GM23338 (cell line): ENCODE data around the gene ADGRF1. TPM values are rescaled to one million over a fixed set of nuclear protein-coding genes. Genes with fewer than 3 reads are reported as not detected.
"Not testable (repeated sequence)": the region's sequence is repeated elsewhere in the genome, so short reads cannot be mapped to it uniquely, and the experiment has no call there.

Experiments used
- ATAC-seq: fragments of 200-7000 bp; cut with Tn5 transposase; 3 replicates; pipeline ENCODE4 v1.9.1; 2020
- DNase-seq: peaks from one replicate; pipeline ENCODE4 v3.0.0-alpha.2; 2015; ENCODE audit warnings: low spot score
- H2AFZ ChIP-seq: fragments of 200-600 bp; sonication (generic); 2 replicates; pipeline ENCODE4 v1.8.0; 2016; ENCODE audit warnings: antibody characterized with exemption, mild to moderate bottlenecking, moderate library complexity
- H3F3A ChIP-seq: fragments of 200-600 bp; sonication (generic); replicated peaks from 2 replicates; pipeline ENCODE4 v1.8.0; 2017; ENCODE audit warnings: antibody characterized with exemption, mixed run types, low read depth
- H3K27ac ChIP-seq: fragments of 200-600 bp; sonication (generic); 2 replicates; pipeline ENCODE4 v1.6.1; 2016; ENCODE audit warnings: low read depth
- H3K27me3 ChIP-seq: fragments of 200-600 bp; sonication (generic); 2 replicates; pipeline ENCODE4 v1.8.0; 2016; ENCODE audit warnings: mild to moderate bottlenecking, mixed run types, moderate library complexity; ENCODE audit not compliant: insufficient read depth
- H3K36me3 ChIP-seq: fragments of 200-600 bp; sonication (generic); 2 replicates; pipeline ENCODE4 v1.8.0; 2016; ENCODE audit warnings: mild to moderate bottlenecking; ENCODE audit not compliant: insufficient read depth
- H3K4me1 ChIP-seq: fragments of 200-600 bp; sonication (generic); 2 replicates; pipeline ENCODE4 v1.8.0; 2016; ENCODE audit warnings: mild to moderate bottlenecking, moderate library complexity; ENCODE audit not compliant: insufficient read depth
- H3K4me2 ChIP-seq: fragments of 200-600 bp; sonication (generic); 2 replicates; pipeline ENCODE4 v1.7.1; 2017; ENCODE audit warnings: mixed run types
- H3K4me3 ChIP-seq: fragments of 200-600 bp; sonication (generic); 2 replicates; pipeline ENCODE4 v1.6.1; 2016; ENCODE audit warnings: mixed run types
- H3K79me2 ChIP-seq: fragments of 200-600 bp; sonication (generic); replicated peaks from 2 replicates; pipeline ENCODE4 v1.8.0; 2017; ENCODE audit warnings: mild to moderate bottlenecking; ENCODE audit not compliant: insufficient read depth
- H3K9me2 ChIP-seq: fragments of 200-600 bp; sonication (generic); 2 replicates; pipeline ENCODE4 v1.8.0; 2017; ENCODE audit not compliant: insufficient read depth
- H4K20me1 ChIP-seq: fragments of 200-600 bp; sonication (generic); replicated peaks from 2 replicates; pipeline ENCODE4 v1.8.0; 2017; ENCODE audit warnings: mild to moderate bottlenecking; ENCODE audit not compliant: insufficient read depth
- H3K27ac Mint-ChIP-seq: 2 replicates; pipeline ENCODE4 v1.8.0; 2020; ENCODE audit warnings: inconsistent platforms, mild to moderate bottlenecking, moderate library complexity, mixed read lengths
- H3K27me3 Mint-ChIP-seq: 3 replicates; pipeline ENCODE4 v1.8.0; 2022; ENCODE audit warnings: low read depth, mild to moderate bottlenecking, moderate library complexity, mixed read lengths, inconsistent platforms; ENCODE audit not compliant: insufficient read depth, poor library complexity
- H3K36me3 Mint-ChIP-seq: 3 replicates; pipeline ENCODE4 v1.8.0; 2021; ENCODE audit warnings: low read depth, mild to moderate bottlenecking, inconsistent platforms, moderate library complexity, mixed read lengths
- H3K4me1 Mint-ChIP-seq: 3 replicates; pipeline ENCODE4 v1.8.0; 2020; ENCODE audit warnings: mild to moderate bottlenecking, inconsistent platforms, mixed read lengths
- H3K4me3 Mint-ChIP-seq: 3 replicates; pipeline ENCODE4 v1.8.0; 2021; ENCODE audit warnings: moderate library complexity, mild to moderate bottlenecking, inconsistent platforms, mixed read lengths
- H3K9me3 Mint-ChIP-seq: 3 replicates; pipeline ENCODE4 v1.8.0; 2020; ENCODE audit warnings: moderate library complexity, mild to moderate bottlenecking, inconsistent platforms, mixed read lengths
- EZH2phosphoT487 ChIP-seq: fragments of 200-600 bp; sonication (generic); IDR thresholded peaks from one replicate; pipeline ENCODE4 v1.8.1; 2018; ENCODE audit warnings: antibody characterized with exemption; ENCODE audit not compliant: unreplicated experiment
- JUNB ChIP-seq: IDR thresholded peaks from one replicate; pipeline ENCODE4 v1.6.1; 2016; ENCODE audit warnings: antibody characterized with exemption; ENCODE audit not compliant: unreplicated experiment
- NANOG ChIP-seq: IDR thresholded peaks from 2 replicates; pipeline ENCODE4 v1.6.1; 2016; ENCODE audit warnings: antibody characterized with exemption, borderline replicate concordance
- POLR2AphosphoS5 ChIP-seq: IDR thresholded peaks from 2 replicates; pipeline ENCODE4 v1.6.1; 2016; ENCODE audit warnings: antibody characterized with exemption, low read depth
- STAT1 ChIP-seq: IDR thresholded peaks from one replicate; pipeline ENCODE4 v1.6.1; 2016; ENCODE audit warnings: antibody characterized with exemption; ENCODE audit not compliant: unreplicated experiment
- ZNF114 ChIP-seq: fragments of 250-450 bp; sonication (Bioruptor Pico); IDR thresholded peaks from 2 replicates; pipeline ENCODE4 v1.5.0; 2020; ENCODE audit warnings: mild to moderate bottlenecking, moderate library complexity
- ZNF331 ChIP-seq: fragments of 250-450 bp; sonication (Bioruptor Pico); IDR thresholded peaks from 2 replicates; pipeline ENCODE4 v1.5.0; 2020; ENCODE audit warnings: low read depth, mild to moderate bottlenecking, moderate library complexity
- polyA plus RNA-seq: library from polyadenylated mRNA; unstranded; fragments of >200 nt; fragmentation: Nextera tagmentation; extraction: Ambion mirVana; gene quantifications from 2 replicates; pipeline ENCODE4 v1.2.1, GENCODE V29; 2016
- total RNA-seq: library from RNA; depleted of rRNA; stranded (reverse); fragments of >200 nt; shearing (Covaris generic); gene quantifications from 2 replicates; pipeline ENCODE4 v1.2.3, GENCODE V29; 2014
- TF ChIP-seq, protein P1 (sequence below), 2 experiments: fragments of 200-600 bp in 1 of 2; sonication (generic) in 1 of 2; conservative IDR thresholded peaks; 2 replicates each; pipeline versions ENCODE4 v1.5.1 to v1.6.1; 2016 to 2017; ENCODE audit warnings: antibody characterized with exemption in 2 of 2, low read depth in 2 of 2, mild to moderate bottlenecking in 2 of 2, moderate library complexity in 1 of 2
- TF ChIP-seq, protein P2 (sequence below): IDR thresholded peaks from 2 replicates; pipeline ENCODE4 v1.6.1; 2016; ENCODE audit warnings: antibody characterized with exemption
- TF ChIP-seq, protein P3 (sequence below): IDR thresholded peaks from one replicate; pipeline ENCODE4 v1.6.1; 2018; ENCODE audit warnings: antibody characterized with exemption; ENCODE audit not compliant: unreplicated experiment

The ADGRF1 gene
- total and polyA plus RNA-seq, 2 experiments from 2014 or later = not detected

DNA sequence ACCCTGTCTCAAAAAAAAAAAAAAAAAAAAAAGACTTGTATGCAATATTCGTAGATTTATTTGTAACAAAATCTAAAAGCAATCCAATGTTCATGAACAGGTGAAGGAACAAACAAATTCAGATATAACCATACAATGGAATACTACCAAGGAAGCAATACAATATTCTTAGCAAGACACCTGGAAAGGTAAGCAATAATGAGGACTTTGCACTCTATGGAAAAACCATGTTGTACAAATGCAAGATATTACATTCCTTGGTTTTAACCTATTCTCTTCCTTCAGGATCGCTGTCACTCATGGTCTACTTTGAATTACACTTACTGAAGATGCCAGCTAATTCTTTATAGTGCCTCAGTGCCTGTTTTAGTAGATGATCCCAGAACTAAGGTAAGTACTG lies 14.7 kb upstream of the ADGRF1 start (continued):
- TF ChIP-seq, protein P1, sequence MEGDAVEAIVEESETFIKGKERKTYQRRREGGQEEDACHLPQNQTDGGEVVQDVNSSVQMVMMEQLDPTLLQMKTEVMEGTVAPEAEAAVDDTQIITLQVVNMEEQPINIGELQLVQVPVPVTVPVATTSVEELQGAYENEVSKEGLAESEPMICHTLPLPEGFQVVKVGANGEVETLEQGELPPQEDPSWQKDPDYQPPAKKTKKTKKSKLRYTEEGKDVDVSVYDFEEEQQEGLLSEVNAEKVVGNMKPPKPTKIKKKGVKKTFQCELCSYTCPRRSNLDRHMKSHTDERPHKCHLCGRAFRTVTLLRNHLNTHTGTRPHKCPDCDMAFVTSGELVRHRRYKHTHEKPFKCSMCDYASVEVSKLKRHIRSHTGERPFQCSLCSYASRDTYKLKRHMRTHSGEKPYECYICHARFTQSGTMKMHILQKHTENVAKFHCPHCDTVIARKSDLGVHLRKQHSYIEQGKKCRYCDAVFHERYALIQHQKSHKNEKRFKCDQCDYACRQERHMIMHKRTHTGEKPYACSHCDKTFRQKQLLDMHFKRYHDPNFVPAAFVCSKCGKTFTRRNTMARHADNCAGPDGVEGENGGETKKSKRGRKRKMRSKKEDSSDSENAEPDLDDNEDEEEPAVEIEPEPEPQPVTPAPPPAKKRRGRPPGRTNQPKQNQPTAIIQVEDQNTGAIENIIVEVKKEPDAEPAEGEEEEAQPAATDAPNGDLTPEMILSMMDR (conservative IDR thresholded peaks at IDR 0.05; ENCODE audit: low read depth in 2 of 2) = no peak
- TF ChIP-seq POLR2AphosphoS5 (no peak), JUNB (no peak), ZNF331 (CRISPR knock-in tag) (no peak), NANOG (no peak), EZH2phosphoT487 (no peak), ZNF114 (CRISPR knock-in tag) (no peak), STAT1 (no peak)
- TF ChIP-seq, protein P2, sequence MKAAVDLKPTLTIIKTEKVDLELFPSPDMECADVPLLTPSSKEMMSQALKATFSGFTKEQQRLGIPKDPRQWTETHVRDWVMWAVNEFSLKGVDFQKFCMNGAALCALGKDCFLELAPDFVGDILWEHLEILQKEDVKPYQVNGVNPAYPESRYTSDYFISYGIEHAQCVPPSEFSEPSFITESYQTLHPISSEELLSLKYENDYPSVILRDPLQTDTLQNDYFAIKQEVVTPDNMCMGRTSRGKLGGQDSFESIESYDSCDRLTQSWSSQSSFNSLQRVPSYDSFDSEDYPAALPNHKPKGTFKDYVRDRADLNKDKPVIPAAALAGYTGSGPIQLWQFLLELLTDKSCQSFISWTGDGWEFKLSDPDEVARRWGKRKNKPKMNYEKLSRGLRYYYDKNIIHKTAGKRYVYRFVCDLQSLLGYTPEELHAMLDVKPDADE = no peak
- TF ChIP-seq, protein P3, sequence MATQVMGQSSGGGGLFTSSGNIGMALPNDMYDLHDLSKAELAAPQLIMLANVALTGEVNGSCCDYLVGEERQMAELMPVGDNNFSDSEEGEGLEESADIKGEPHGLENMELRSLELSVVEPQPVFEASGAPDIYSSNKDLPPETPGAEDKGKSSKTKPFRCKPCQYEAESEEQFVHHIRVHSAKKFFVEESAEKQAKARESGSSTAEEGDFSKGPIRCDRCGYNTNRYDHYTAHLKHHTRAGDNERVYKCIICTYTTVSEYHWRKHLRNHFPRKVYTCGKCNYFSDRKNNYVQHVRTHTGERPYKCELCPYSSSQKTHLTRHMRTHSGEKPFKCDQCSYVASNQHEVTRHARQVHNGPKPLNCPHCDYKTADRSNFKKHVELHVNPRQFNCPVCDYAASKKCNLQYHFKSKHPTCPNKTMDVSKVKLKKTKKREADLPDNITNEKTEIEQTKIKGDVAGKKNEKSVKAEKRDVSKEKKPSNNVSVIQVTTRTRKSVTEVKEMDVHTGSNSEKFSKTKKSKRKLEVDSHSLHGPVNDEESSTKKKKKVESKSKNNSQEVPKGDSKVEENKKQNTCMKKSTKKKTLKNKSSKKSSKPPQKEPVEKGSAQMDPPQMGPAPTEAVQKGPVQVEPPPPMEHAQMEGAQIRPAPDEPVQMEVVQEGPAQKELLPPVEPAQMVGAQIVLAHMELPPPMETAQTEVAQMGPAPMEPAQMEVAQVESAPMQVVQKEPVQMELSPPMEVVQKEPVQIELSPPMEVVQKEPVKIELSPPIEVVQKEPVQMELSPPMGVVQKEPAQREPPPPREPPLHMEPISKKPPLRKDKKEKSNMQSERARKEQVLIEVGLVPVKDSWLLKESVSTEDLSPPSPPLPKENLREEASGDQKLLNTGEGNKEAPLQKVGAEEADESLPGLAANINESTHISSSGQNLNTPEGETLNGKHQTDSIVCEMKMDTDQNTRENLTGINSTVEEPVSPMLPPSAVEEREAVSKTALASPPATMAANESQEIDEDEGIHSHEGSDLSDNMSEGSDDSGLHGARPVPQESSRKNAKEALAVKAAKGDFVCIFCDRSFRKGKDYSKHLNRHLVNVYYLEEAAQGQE = no peak

DNA sequence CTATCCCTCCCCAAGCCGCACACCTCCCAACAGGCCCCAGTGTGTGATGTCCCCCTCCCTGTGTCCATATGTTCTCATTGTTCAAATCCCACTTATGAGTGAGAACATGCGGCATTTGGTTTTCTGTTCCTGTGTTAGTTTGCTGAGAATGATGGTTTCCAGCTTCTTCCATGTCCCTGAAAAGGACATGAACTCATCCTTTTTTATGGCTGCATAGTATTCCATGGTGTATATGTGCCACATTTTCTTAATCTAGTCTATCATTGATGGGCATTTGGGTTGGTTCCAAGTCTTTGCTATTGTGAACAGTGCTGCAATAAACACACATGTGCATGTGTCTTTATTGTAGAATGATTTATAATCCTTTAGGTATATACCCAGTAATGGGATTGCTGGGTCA lies 12.2 kb upstream of the ADGRF1 start:
- not testable (repeated sequence) for H3K27ac Mint-ChIP-seq, H3K27me3 ChIP-seq, H3K4me1 ChIP-seq, H3K9me2 ChIP-seq, H4K20me1 ChIP-seq, H3K9me3 Mint-ChIP-seq, H3K4me1 Mint-ChIP-seq, H2AFZ ChIP-seq, H3F3A ChIP-seq, H3K36me3 Mint-ChIP-seq, DNase-seq, H3K36me3 ChIP-seq, H3K27me3 Mint-ChIP-seq, ATAC-seq, H3K79me2 ChIP-seq, H3K27ac ChIP-seq, H3K4me3 Mint-ChIP-seq, H3K4me2 ChIP-seq, H3K4me3 ChIP-seq
